HG03060 (cell line): ENCODE results near the gene PLEKHM3.

Source experiments
- ATAC-seq: cut with Tn5 transposase; IDR thresholded peaks from one replicate; pipeline ENCODE4 v1.9.1; 2021; ENCODE audit warnings: low read depth, moderate number of reproducible peaks; ENCODE audit not compliant: unreplicated experiment

PLEKHM3 gene

GRCh38 chr2:208000701-208001395, 24.5 kb downstream of the PLEKHM3 start:
- ATAC-seq, result no peak

GRCh38 chr2:207996848-207997247, 28.5 kb downstream of the PLEKHM3 start:
- no peak for ATAC-seq

- ATAC-seq, result no peak
Observed at GRCh38 chr2:207995887-207996286, 29.4 kb downstream of the PLEKHM3 start.

- no peak for ATAC-seq
Observed at GRCh38 chr2:207993151-207993763, 32.1 kb downstream of the PLEKHM3 start.

GRCh38 chr2:207991944-207992343, 33.4 kb downstream of the PLEKHM3 start:
- ATAC-seq, result no peak

- no peak for ATAC-seq
Observed at GRCh38 chr2:207990784-207991183, 34.5 kb downstream of the PLEKHM3 start.

GRCh38 chr2:207988975-207989374, 36.4 kb downstream of the PLEKHM3 start:
- ATAC-seq, result no peak

- no peak for ATAC-seq
Observed at GRCh38 chr2:207987025-207987716, 38.2 kb downstream of the PLEKHM3 start.

GRCh38 chr2:207984765-207985480, 40.4 kb downstream of the PLEKHM3 start:
- ATAC-seq, result no peak

- ATAC-seq, result peak; percentile 61
Observed at GRCh38 chr2:207983641-207984042, 41.7 kb downstream of the PLEKHM3 start.

GRCh38 chr2:207978177-207978948, 47.0 kb downstream of the PLEKHM3 start:
- ATAC-seq, result no peak

GRCh38 chr2:207975921-207976320, 49.4 kb downstream of the PLEKHM3 start:
- ATAC-seq, result no peak

GRCh38 chr2:207974216-207974605, 51.1 kb downstream of the PLEKHM3 start:
- ATAC-seq, result no peak

- no peak for ATAC-seq
Observed at GRCh38 chr2:207970826-207971180, 54.5 kb downstream of the PLEKHM3 start.

- no peak for ATAC-seq
Observed at GRCh38 chr2:207970147-207970825, 55.0 kb downstream of the PLEKHM3 start.

- ATAC-seq, result no peak
Observed at GRCh38 chr2:207969249-207969648, 56.1 kb downstream of the PLEKHM3 start.

GRCh38 chr2:207967121-207967520, 58.2 kb downstream of the PLEKHM3 start:
- no peak for ATAC-seq

GRCh38 chr2:207960911-207961310, 64.4 kb downstream of the PLEKHM3 start:
- ATAC-seq, result no peak

GRCh38 chr2:207960090-207960489, 65.2 kb downstream of the PLEKHM3 start:
- no peak for ATAC-seq

GRCh38 chr2:207956771-207957170, 68.6 kb downstream of the PLEKHM3 start:
- ATAC-seq, result no peak
